Measurements from ENCODE around the gene CNTNAP3B.
"Not testable (repeated sequence)": the region's sequence is repeated elsewhere in the genome, so short reads cannot be mapped to it uniquely, and the experiment has no call there.

CNTNAP3B gene

GRCh38 chr9:41974906-41975305, 154.3 kb downstream of the CNTNAP3B start:
- DNase-seq, result not testable (repeated sequence)

- not testable (repeated sequence) for DNase-seq
Measured at GRCh38 chr9:41953007-41953406, 176.2 kb downstream of the CNTNAP3B start.

- not testable (repeated sequence) for DNase-seq
Measured at GRCh38 chr9:41941738-41942137, 187.5 kb downstream of the CNTNAP3B start.

- DNase-seq, result not testable (repeated sequence)
Measured at GRCh38 chr9:41938143-41938542, 191.1 kb downstream of the CNTNAP3B start.

GRCh38 chr9:41935727-41936126, 193.5 kb downstream of the CNTNAP3B start:
- not testable (repeated sequence) for DNase-seq

- DNase-seq, result not testable (repeated sequence)
Measured at GRCh38 chr9:41929172-41929571, 200.1 kb downstream of the CNTNAP3B start.

GRCh38 chr9:41917374-41917773, 211.9 kb downstream of the CNTNAP3B start:
- DNase-seq, result not testable (repeated sequence)

- not testable (repeated sequence) for DNase-seq
Measured at GRCh38 chr9:41905488-41905887, 223.7 kb downstream of the CNTNAP3B start.

- not testable (repeated sequence) for DNase-seq
Measured at GRCh38 chr9:41902762-41903161, 226.5 kb downstream of the CNTNAP3B start.

GRCh38 chr9:41898720-41899343, 230.4 kb downstream of the CNTNAP3B start:
- DNase-seq, result not testable (repeated sequence)

- not testable (repeated sequence) for DNase-seq
Measured at GRCh38 chr9:41874557-41874956, 254.7 kb downstream of the CNTNAP3B start.

- not testable (repeated sequence) for DNase-seq
Measured at GRCh38 chr9:41855422-41855821, 273.8 kb downstream of the CNTNAP3B start.

GRCh38 chr9:41851848-41852740, 277.1 kb downstream of the CNTNAP3B start:
- not testable (repeated sequence) for DNase-seq

- not testable (repeated sequence) for DNase-seq
Measured at GRCh38 chr9:41847829-41848228, 281.4 kb downstream of the CNTNAP3B start.

All from DMS79 treated with DMSO at 0.1 percent for 48 hours (cell line).